K562 (cell line): ENCODE measurements around the gene FLII. TPM values are rescaled to one million over a fixed set of nuclear protein-coding genes. Genes with fewer than 3 reads are reported as not detected.

Source experiments
- ATAC-seq: fragments of 200-7000 bp; cut with Tn5 transposase; 3 replicates; pipeline ENCODE4 v1.9.1; 2020; ENCODE audit warnings: moderate library complexity
- BruUV-seq: library from RNA; stranded (reverse); fragments of 400-500 nt; replicated peaks from 2 replicates; lab custom pipeline; 2021; lab: Mats Ljungman, UMichigan
- CTCF ChIA-PET: fragments of 300-600 bp; formaldehyde crosslinking; extraction: SDS; loops from one replicate; lab custom pipeline; 2021; ENCODE audit warnings: low intra/inter-chr PET ratio; lab: Yijun Ruan, JAX
- POLR2A ChIA-PET: fragments of 300-600, 350-650 bp; sonication (Branson Sonifier 250); formaldehyde crosslinking; extraction: SDS; loops from one replicate; lab custom pipeline; 2021; ENCODE audit warnings: antibody characterized with exemption, inconsistent platforms; lab: Yijun Ruan, JAX
- DNase-seq, 4 experiments: peaks; one replicate each; pipeline versions ENCODE4 v3.0.0 to v3.0.0-alpha.2; 2011 to 2018; ENCODE audit warnings: low spot score in 3 of 4, mixed read lengths in 3 of 4; ENCODE audit errors: extremely low read depth in 1 of 4
- FAIRE-seq: peaks from 2 replicates; lab custom pipeline; 2011; peaks lifted over from hg19 to GRCh38; lab: Jason Lieb, UNC
- H2AFZ ChIP-seq: 2 replicates; pipeline ENCODE4 v1.6.0; 2011; ENCODE audit warnings: low read depth, low read length, control low read depth, inconsistent platforms
- H3K27ac ChIP-seq: fragments of 200-600 bp; 3 replicates; pipeline ENCODE4 v1.8.0; 2011; ENCODE audit warnings: low read depth, mild to moderate bottlenecking, control low read depth, inconsistent platforms, low read length, moderate library complexity, mixed read lengths; ENCODE audit errors: extremely low read depth
- H3K27me3 ChIP-seq, 2 experiments: fragments of 300-600 bp in 1 of 2; 2 replicates in 1 of 2; 3 replicates in 1 of 2; pipeline versions ENCODE4 v1.6.0 to v1.8.0; 2011; ENCODE audit warnings: inconsistent platforms in 2 of 2, low read length in 2 of 2, mild to moderate bottlenecking in 1 of 2, mixed read lengths in 1 of 2, moderate library complexity in 1 of 2; ENCODE audit not compliant: control insufficient read depth in 2 of 2, insufficient read depth in 2 of 2
- H3K36me3 ChIP-seq: fragments of 300-600 bp; 3 replicates; pipeline ENCODE4 v1.8.0; 2011; ENCODE audit warnings: mild to moderate bottlenecking, low read length, inconsistent platforms; ENCODE audit not compliant: control insufficient read depth, insufficient read depth
- H3K4me1 ChIP-seq, 2 experiments: fragments of 200-600 bp in 1 of 2; replicated peaks in 1 of 2; 2 replicates in 1 of 2; 3 replicates in 1 of 2; pipeline versions ENCODE4 v1.5.1 to v1.8.0; 2011; ENCODE audit warnings: inconsistent platforms in 2 of 2, low read length in 2 of 2, mild to moderate bottlenecking in 1 of 2, mixed read lengths in 1 of 2, moderate library complexity in 1 of 2; ENCODE audit not compliant: control insufficient read depth in 2 of 2, insufficient read depth in 2 of 2
- H3K4me2 ChIP-seq: 2 replicates; pipeline ENCODE4 v1.6.1; 2011; ENCODE audit warnings: low read length, control low read depth, inconsistent platforms, mixed read lengths; ENCODE audit not compliant: insufficient read depth
- H3K4me3 ChIP-seq: fragments of 200-600 bp; sonication (generic), shearing (Covaris generic); 2 replicates; pipeline ENCODE4 v1.5.1; 2016; ENCODE audit warnings: control low read depth, inconsistent platforms
- H3K79me2 ChIP-seq: fragments of 200-600 bp; 3 replicates; pipeline ENCODE4 v1.8.0; 2011; ENCODE audit warnings: low read length, inconsistent platforms; ENCODE audit not compliant: control insufficient read depth, insufficient read depth
- H3K9ac ChIP-seq, 2 experiments: 2 replicates each; pipeline versions ENCODE4 v1.6.0 to v1.6.1; 2011; ENCODE audit warnings: low read depth in 2 of 2, low read length in 2 of 2, control low read depth in 1 of 2, inconsistent platforms in 1 of 2, mild to moderate bottlenecking in 1 of 2, mixed read lengths in 1 of 2; ENCODE audit not compliant: insufficient read depth in 1 of 2
- H3K9me1 ChIP-seq: one replicate; pipeline ENCODE4 v1.6.0; 2011; ENCODE audit warnings: inconsistent platforms, mild to moderate bottlenecking, low read length, moderate library complexity; ENCODE audit not compliant: control insufficient read depth, insufficient read depth
- H3K9me3 ChIP-seq: replicated peaks from 2 replicates; pipeline ENCODE4 v1.5.1; 2011; ENCODE audit warnings: low read depth, low read length, inconsistent platforms; ENCODE audit not compliant: control insufficient read depth, insufficient read depth
- H4K20me1 ChIP-seq: replicated peaks from 2 replicates; pipeline ENCODE4 v1.6.1; 2011; ENCODE audit warnings: low read length, inconsistent platforms, mixed read lengths; ENCODE audit not compliant: control insufficient read depth, insufficient read depth
- AFF1 ChIP-seq, 2 experiments: fragments of 450-650 bp; IDR thresholded peaks; 2 replicates each; pipeline ENCODE4 v1.6.1; 2018; ENCODE audit warnings: mild to moderate bottlenecking in 2 of 2, low read depth in 1 of 2; ENCODE audit not compliant: partially characterized antibody in 2 of 2
- HCFC1 ChIP-seq: IDR thresholded peaks from 2 replicates; pipeline ENCODE4 v1.6.1; 2012; ENCODE audit warnings: low read depth, low read length, improper control_type of control experiment
- JUND ChIP-seq, 2 experiments: IDR thresholded peaks; 2 replicates in 1 of 2; 3 replicates in 1 of 2; pipeline ENCODE4 v1.6.1; 2011; ENCODE audit warnings: borderline replicate concordance in 2 of 2, low read depth in 2 of 2, low read length in 2 of 2, improper control_type of control experiment in 1 of 2, missing biosample characterization in 1 of 2, missing genetic modification characterization in 1 of 2, missing genetic modification reagents in 1 of 2
- PHF8 ChIP-seq: fragments of 200-600 bp; sonication (generic); IDR thresholded peaks from 2 replicates; pipeline ENCODE4 v1.6.1; 2012; ENCODE audit warnings: mixed run types, mild to moderate bottlenecking, inconsistent platforms, low read length, moderate library complexity, borderline replicate concordance
- POLR2AphosphoS2 ChIP-seq: IDR thresholded peaks from 2 replicates; pipeline ENCODE4 v1.6.1; 2012; ENCODE audit warnings: low read length, improper control_type of control experiment
- RCOR1 ChIP-seq, 2 experiments: IDR thresholded peaks; 2 replicates each; pipeline ENCODE4 v1.6.1; 2012; ENCODE audit warnings: low read depth in 2 of 2, low read length in 2 of 2, borderline replicate concordance in 1 of 2, improper control_type of control experiment in 1 of 2
- RNF219 ChIP-seq: fragments of 250-450 bp; sonication (Bioruptor Pico); IDR thresholded peaks from 2 replicates; pipeline ENCODE4 v1.5.0; 2022; ENCODE audit warnings: mild to moderate bottlenecking
- TBP ChIP-seq: optimal IDR thresholded peaks from 2 replicates; pipeline ENCODE3; 2011; ENCODE audit warnings: low read depth, low read length, improper control_type of control experiment
- ZBTB11 ChIP-seq, 3 experiments: fragments of 200-800 bp in 1 of 3; fragments of 250-450 bp in 1 of 3; fragments of 450-650 bp in 1 of 3; sonication (Bioruptor Pico) in 1 of 3; sonication (Bioruptor generic) in 1 of 3; formaldehyde crosslinking in 1 of 3; IDR thresholded peaks; 2 replicates each; pipeline versions ENCODE4 v1.6.1 to v1.8.0; 2016 to 2022; ENCODE audit warnings: mild to moderate bottlenecking in 2 of 3, missing genetic modification characterization in 2 of 3, missing compliant biosample characterization in 1 of 3, moderate library complexity in 1 of 3
- ZNF184 ChIP-seq: sonication (generic); formaldehyde crosslinking; IDR thresholded peaks from 2 replicates; pipeline ENCODE4 v1.5.0; 2020; ENCODE audit warnings: missing genetic modification reagents
- WGBS: fragments of 100-300 bp; shearing (Covaris generic); methylation state at CpG from one replicate; pipeline ENCODE4 v1.1.6; 2016; ENCODE audit warnings: low coverage, mixed read lengths; ENCODE audit not compliant: insufficient coverage; ENCODE audit errors: missing lambda C conversion rate; 5-methylcytosine and 5-hydroxymethylcytosine counted together
- in situ Hi-C: fragments of 300-500 bp; cut with MboI; formaldehyde crosslinking; loops from 4 replicates; pipeline ENCODE4 v1.15.0; 2018; ENCODE audit warnings: inconsistent platforms, mixed read lengths
- intact Hi-C: fragments of 100-400 bp; cut with micrococcal nuclease; formaldehyde crosslinking; loops from 2 replicates; pipeline ENCODE4 v1.14.2; 2022
- polyA plus RNA-seq, 8 experiments: library from polyadenylated mRNA; depleted of rRNA in 4 of 8; stranded (reverse) in 5 of 8; unstranded in 3 of 8; fragments of >200 nt; fragmentation: Nextera tagmentation in 2 of 8; fragmentation: Illumina TruSeq in 1 of 8; extraction: Ambion mirVana in 2 of 8; extraction: Trizol in 1 of 8; gene quantifications; 2 replicates each; pipeline versions ENCODE4 v1.2.1 to v1.2.3, GENCODE V29; 2011 to 2014; ENCODE audit warnings: inconsistent platforms in 1 of 8, missing spikeins in 1 of 8
- total RNA-seq, 7 experiments: library from RNA; depleted of rRNA in 6 of 7; stranded (reverse); fragments of >200 nt in 6 of 7; fragmentation: Illumina TruSeq in 2 of 7; extraction: Trizol in 2 of 7; gene quantifications; 2 replicates each; pipeline versions ENCODE4 v1.2.1 to v1.2.3, GENCODE V29; 2011 to 2021; ENCODE audit warnings: low replicate concordance in 1 of 7

Gene FLII
- total and polyA plus RNA-seq, 9 of the 15 experiments (the other 6 are each of a cell fraction or from before 2014, with no cell fraction given) = 11.7 to 126 (median 82.5) TPM

- Histone ChIP-seq H3K9me3 (no peaks in the 10 kb centered on the region), H3K27ac (no peak overlapping the region), H3K27me3 (no peaks in the 10 kb centered on the region), H3K4me3 (no peak overlapping the region), H3K9ac (no peak overlapping the region), H3K4me2 (no peak overlapping the region), H3K79me2 (no peaks in the 10 kb centered on the region), H3K9me1 (peaks cover 2% of the 10 kb centered on the region), H3K36me3 (peaks cover 65% of the 10 kb centered on the region; the same call in 2 of the 3 replicates), H2AFZ (no peak overlapping the region), H4K20me1 (peaks cover 3% of the 10 kb centered on the region; the same call in 1 of the 2 replicates), H3K4me1 (peaks cover 3 to 28% of the 10 kb centered on the region in 2 experiments; a peak in 4 of 5 replicates)
- ATAC-seq (peak; percentile 89), FAIRE-seq (peak; percentile 92), DNase-seq (peak; percentile 57 to 79 (median 68))
- no TSS peak for BruUV-seq
- in situ Hi-C loops = no loop called here
- POLR2A ChIA-PET = interaction anchor here (0.6 to 0.7 kb wide), 4 partner anchors 10 to 135 kb away, joined by 3 to 6 read pairs (median 4); no protein-coding TSS in a partner anchor
- intact Hi-C loops = loop anchor here (5.0 kb wide), 1 partner anchor 69 kb away; the partner anchor contains the start of gene SMCR8
- WGBS = 10% methylated on average over 8 of the region's 9 CpGs
- CTCF ChIA-PET = no interaction called here
- TF ChIP-seq HCFC1 (no peak), JUND (IDR thresholded peaks at IDR 0.05; ENCODE audit: borderline replicate concordance, low read depth, low read length) (peak; percentile 9; the same call in 1 of the 2 replicates), JUND (tag; IDR thresholded peaks at IDR 0.05; ENCODE audit: borderline replicate concordance, low read depth, low read length) (no peak), RCOR1 (IDR thresholded peaks at IDR 0.05; ENCODE audit: borderline replicate concordance in 1 of 2, low read depth in 2 of 2, low read length in 2 of 2) (0 out of 4 replicates have a peak, but pooled peaks of 1 of the 2 experiments have one; percentile 9), AFF1 (IDR thresholded peaks at IDR 0.05; ENCODE audit: low read depth in 1 of 2, partially characterized antibody in 2 of 2) (no peak), ZNF184 (CRISPR knock-in tag) (no peak), TBP (no peak), POLR2AphosphoS2 (no peak), PHF8 (no peak), ZBTB11 (CRISPR knock-in tag; IDR thresholded peaks at IDR 0.05) (no peak), RNF219 (CRISPR knock-in tag) (no peak)
Observed at GRCh38 chr17:18248300-18248731, 10.2 kb downstream of the FLII start.
